GM19351 (cell line): ENCODE data around the gene HDAC4.
A peak's percentile ranks its signal among the peaks of the same experiment; 100 is the strongest.
"Not testable (repeated sequence)": the region's sequence is repeated elsewhere in the genome, so short reads cannot be mapped to it uniquely, and the experiment has no call there.

Source experiments
- ATAC-seq: cut with Tn5 transposase; IDR thresholded peaks from one replicate; pipeline ENCODE4 v1.9.1; 2021; ENCODE audit warnings: mild to moderate bottlenecking, moderate library complexity; ENCODE audit not compliant: unreplicated experiment

HDAC4 gene

DNA sequence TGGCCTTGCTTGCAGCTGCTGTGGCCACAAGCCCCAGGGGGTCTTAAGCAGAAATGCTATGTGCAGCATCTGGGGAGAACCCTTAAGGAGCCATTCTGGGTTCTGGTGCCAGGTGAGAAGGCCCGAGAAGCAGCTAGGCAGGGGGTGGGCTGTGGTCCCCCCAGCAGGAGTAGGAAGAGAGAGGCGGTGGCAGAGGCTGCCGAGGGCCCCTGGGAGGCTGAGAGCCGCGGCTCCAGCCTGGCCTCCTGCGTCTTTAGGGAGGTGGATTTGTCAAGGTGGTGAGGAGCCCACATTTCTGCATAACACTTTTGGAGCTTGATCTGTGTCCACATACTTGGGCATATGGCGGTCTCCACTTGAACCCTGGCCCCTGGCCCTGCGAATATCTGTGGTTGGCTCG is 356.5 kb downstream of the HDAC4 start:
- ATAC-seq, result no peak

DNA sequence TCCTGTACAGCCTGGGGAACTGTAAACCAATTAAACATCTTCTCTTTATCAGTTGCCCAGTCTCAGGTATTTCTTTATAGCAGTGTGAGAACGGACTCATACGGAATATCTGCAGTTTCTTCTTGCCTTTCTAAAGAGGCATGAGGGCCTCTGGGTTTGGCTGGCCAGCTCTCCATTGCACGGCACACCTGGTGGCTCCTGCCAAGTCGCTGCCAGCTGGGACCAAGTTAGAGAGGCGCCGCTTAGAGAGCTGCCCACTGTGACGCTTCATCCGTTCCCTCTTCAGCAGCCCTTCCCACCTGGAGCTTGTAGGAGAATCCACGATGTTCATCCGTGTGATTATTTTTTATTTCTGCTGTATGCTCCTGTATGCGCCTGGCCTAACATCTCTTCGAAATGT is 357.5 kb downstream of the HDAC4 start:
- ATAC-seq, result no peak

DNA sequence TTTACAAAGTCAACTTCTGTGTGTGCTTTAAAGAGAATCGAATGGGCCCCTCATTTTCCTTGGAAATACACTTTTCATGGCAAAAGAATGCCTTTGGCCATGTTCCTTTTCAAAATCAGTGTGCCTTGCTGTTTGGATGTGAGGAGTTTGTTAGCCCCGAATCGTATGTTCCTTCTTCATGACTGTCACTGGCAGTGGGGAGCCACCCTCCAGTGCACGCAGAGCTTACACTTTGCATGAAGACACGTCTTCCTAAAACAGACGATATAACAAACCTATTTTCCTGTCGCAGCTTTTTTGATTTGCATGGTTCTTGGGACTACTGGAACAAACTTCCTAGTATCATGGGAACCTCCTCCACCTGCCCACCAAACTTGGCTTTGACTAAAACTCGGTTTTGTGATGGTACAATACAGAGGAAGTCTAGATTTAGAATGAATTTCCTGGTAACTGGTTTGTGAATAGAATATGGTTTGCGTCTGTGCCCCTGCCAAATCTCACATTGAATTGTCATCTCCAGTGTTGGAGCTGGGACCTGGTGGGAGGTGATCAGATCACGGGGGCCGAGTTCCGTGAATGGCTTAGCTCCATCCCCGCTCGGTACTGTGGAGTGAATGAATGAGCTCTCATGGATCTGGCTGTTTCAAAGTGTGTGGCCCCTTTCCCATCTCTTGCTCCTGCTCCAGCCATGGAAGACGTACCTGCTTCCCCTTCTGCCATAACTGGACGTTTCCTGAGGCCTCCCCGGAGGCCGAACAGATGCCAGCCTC is 358.1 kb downstream of the HDAC4 start:
- ATAC-seq, result no peak

DNA sequence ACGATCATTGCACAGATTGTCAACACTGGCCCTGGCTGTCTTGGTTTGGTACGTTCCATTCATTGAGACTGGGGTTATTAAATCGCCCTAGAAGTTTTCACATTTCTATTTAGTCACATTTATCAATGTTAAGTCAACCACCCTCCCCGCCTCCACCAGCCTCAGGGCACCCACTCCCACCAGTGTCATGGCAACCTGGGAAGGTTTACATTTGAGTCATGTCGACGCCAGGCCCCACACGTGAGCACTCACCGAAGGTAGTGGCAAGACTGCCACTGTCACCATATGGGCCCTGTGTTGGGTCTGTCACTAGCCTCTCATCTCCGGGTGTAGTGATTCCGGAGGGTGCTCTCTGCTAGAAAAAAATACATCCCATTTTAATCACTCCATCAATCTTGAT is 358.8 kb downstream of the HDAC4 start:
- ATAC-seq, result no peak

DNA sequence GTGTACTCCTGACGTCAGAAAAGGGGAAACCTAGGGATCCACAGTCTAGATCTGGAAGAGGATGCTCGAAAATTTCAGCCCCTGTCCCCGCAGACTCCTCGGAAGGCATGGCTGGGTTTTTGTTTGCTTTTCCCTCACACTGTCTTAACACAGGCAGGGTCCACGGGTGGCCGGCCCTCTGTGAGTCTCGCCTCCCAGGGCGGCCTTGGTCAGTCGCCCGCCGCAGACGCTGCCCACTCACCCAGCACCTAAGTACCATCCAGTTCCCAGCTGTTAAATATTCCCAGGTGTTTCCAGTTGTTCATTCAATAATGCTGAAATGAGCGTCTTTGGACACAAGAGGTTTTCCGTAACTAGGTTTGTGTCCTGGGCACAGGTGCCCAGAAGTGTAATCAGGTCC is 359.8 kb downstream of the HDAC4 start:
- no peak for ATAC-seq

DNA sequence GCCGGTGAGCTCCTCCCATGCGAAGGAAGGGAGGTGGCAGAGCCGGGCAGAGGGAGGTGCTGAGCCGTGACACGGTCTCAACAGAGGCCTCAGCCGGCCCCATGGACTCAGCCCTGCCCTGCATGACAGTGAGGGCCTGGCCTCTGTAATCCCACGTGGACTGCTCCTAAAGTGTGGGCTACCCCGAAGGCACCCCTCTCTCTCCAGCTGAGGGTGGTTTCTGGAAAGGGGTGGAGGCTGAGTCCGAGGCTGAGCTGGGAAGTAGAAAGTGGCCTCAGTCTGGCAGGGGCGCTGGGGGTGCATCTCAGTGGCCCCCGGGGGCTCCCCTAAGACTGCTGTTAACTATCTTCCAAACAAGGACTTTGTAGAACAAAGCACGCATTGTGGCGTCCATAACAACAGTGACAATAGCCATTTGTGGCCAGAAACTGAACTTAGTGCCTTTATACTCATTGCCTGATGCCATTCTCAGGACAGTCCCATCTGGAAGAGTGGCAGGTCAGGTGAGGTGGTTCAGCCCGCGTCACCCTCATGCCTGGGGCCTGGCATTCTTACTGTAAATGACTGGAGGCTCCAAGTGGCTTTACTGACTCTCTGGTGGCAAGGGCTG is 360.6 kb downstream of the HDAC4 start:
- ATAC-seq, result no peak

DNA sequence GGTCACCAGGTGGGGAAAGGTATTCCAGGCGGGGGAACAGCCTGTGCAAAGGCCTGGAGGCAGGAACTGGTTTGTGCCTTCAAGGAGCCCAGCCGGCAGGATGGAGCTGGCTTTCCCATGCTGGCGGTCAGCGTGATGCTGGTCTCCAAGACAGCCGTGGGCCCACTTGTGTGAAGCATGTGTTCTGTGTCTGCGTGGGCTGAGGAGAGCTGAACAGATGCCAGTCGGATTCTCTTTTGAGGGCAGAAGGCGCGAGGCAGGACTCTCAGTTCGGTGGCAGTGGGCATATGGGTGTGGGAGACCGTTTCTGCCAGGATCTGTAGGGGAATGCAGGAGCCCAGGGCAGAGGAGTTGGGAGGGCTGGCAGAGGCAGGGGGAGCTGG is 361.4 kb downstream of the HDAC4 start:
- no peak for ATAC-seq

DNA sequence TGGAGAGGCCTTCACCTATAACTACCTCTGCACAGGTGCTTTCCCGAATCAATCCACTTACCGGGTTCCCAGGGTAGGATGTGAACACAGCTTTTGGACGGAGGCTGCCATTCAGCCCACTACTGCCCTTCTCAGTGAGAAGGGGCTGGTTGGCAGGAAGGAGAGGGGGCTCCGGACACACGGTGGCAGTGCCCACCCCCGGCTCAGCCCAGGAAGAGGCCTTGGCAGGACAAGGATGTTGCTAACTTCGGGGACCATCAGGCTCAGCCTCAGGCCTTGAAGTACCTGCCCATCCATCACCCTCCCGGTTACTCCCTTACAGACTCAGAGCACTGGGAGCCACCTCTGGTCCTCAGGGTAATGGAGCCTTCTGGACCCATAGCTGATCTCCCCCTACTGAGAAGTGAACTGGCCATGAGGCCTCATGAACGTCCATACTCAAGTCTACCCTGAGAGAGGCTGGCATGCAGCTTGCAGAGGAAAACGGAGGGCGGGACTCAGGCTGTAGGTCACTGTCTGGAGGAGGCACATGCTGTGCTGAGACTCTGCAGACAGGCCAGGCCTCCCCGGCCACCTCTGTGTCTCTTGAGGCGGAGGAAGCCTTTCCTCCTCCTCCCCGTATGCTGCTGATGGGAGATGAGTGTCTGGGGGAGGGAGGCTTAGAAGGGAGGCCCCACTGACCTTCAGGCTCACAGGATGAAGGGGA is 361.9 kb downstream of the HDAC4 start:
- no peak for ATAC-seq

DNA sequence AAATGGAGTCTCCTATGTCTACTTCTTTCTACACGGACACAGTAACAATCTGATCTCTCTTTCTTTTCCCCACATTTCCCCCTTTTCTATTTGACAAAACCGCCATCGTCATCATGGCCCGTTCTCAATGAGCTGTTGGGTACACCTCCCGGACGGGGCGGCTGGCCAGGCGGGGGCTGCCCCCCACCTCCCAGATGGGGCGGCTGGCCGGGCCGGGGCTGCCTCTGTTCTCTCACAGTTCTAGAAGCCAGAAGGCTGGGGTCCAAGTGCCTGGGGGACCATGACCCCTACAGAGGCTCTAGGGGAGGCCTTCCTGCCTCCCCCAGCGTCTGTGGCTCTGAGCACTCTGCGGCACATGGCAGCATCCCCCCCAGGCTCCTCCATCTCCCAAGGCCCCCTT is 362.5 kb downstream of the HDAC4 start:
- not testable (repeated sequence) for ATAC-seq

DNA sequence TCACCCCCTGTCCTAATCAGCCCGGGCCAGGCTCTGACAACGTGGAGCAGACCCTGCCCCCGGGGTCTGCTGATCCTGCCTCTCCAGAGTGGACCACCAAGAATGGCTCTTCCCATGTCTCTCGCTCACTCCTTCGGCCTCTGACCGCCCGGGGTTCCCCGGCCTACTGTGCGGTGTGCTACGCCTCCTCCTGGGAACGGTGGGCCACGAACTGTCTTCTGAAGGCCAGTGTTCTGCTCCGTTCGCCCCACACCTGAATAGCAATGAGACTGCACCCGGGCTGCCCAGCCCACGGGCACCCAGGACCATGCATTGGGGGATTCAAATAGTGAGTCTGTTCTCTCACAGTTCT is 363.3 kb downstream of the HDAC4 start:
- no peak for ATAC-seq

DNA sequence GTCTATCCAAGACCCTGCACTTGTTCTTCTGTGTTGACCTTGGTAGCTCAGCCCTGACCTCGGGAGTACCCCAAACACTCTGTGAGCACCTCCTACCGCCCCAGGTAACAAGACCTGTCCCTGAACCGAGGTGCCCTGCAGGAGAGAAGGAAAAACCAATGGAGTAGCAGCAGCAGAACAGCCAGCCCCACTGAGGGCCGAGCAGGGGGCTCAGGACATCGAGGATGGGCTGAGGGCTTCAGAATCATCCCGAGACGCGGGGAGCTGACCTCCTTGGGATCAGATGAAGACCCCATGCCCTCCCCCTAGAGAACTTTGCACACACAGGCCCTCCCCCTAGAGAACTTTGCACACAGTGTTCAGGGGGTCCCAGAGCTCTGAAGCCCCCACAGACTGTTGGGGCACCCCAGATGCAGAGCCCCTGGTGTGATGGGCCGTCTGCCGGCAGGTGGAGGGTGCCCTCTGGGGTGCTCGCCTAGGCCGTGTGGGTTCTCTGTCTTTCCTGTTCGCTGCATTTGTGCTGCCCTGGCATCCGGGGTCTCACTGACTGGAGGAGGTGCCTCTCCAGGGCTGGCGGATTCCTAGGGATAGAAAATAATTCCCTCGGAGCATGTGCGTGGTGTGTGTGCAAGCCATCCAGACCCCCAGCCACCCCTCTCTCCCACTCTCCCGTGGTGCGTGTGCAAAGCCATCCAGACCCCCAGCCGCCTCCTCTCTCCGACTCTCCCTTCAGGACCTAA is 363.8 kb downstream of the HDAC4 start:
- ATAC-seq, result no peak

DNA sequence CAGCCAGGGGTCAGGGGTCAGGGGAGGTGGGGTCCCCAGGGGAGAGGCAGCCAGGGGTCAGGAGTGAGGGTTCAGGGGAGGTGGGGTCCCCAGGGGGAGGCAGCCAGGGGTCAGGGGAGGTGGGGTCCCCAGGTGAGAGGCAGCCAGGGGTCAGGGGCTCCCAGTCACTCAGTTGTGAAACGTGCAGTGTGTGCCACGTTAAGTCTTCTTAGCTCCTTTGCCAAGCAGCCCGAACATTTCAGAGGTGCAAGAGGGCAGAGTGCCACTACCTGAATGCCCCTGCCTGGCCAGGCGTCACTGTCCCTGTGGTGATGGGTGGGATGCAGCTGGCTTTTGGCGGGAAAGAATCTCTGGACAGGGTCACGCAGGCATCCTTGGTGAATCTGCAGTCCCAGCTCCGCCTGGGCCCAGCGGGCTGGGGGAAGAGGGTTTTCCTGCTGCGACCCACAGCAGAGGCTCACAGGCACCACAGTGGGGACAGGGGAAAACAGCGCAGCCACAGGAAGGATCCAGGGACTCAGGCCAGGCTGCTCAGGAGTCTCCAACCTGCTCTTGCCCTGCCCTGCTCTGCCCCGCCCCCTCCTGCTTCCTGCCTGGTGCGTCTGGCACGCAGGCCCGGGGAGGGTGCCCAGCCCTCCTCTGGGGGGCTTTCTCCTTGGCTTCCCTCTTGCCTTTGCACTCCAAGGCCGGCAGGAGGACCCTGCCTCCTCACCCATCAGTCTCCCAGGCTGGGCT is 364.7 kb downstream of the HDAC4 start:
- no peak for ATAC-seq

DNA sequence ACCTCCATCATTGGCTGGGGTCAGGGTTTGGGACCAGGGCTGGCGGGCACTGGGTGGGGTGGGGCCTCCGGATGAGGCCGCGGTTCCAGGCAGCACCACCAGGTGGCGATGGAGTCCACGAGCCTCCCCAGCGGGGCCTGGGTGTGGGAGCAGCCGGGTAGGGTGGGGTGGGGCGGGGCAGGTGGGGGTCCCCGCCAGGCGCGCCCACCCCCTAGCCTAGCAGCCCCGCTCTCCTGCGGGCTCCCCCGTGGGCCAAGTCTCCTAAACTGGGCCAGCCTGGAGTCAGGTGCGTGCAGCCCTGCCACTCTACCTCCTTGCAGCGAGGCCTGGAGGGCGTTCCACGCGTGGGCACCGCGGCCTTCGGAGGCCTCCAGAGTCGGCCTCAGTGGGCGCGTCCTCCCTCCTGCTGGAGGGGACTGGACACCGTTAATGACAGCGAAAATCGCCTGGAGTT is 365.4 kb downstream of the HDAC4 start:
- ATAC-seq, result peak; percentile 69

DNA sequence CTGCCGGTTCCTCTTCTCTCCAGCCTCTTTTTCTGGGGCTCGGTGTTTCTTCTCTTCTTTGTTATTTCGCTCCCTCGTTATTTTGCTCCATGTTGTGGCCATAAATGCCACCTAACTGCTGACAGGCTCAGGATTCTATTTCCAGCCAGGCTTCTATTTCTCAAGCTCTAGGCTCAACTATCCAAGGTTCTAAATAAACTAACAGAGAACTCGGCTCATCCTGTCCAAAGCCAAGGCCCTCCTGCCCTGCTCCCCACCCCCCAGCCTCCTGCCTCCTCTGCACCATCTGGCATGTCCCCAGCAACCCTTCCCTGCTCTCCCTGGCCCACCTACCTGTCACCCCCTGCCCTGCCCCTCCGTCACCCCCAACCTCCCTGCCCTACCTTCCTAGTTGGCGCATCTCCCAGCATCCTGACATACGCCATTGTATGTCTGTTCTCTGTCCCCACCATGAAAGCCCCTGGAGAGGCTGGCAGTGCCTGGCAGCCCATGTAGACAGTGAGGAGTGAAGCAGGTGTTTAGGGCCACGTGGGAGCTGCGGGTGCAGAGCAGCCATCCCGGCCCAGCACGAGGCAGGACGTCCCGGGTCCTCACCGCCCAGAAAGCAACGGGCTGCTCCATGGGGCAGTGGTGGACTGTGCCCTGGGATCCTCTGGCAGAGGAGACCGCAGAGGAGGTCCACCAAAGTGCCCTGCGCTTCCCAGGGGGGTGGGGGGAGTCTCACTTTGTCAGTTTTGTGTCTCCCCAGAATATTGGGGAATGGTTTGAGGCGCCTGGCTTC is 366.1 kb downstream of the HDAC4 start:
- ATAC-seq, result peak; percentile 9

DNA sequence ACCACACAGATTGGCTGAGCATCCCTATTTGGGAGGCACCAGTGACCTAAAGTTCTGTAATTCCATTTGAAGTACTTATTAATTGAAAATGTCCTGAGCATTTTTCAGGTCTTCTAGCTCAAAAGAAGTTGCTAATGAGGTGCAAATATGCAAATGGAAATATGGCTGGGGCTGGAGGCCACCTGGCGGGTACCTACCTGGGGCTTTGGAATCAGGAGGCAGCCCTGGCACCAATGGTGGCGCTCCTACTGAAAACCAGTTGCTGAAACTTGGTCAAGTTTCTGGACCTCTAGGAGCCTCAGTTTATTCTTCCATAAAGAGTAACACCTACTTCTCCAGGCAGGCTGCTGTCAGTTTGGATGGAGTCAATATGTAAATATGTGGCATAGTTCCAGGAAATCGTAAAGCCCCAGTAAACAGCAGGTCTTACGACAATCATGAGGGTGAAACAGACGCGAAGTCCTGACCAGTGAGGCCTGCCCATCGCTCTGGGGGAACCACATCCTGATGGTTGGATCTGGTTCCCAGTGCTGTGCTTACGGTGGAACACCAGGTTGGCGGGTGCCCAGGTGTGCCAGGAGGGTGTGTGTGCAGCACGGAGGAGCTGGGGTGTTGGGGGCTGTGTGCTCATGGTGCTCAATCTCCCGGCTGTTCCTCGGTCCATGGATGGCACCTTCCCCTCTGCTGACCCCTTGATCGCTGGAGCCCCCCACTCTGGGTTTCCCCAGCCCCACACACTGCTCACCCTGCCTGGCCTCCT is 366.8 kb downstream of the HDAC4 start:
- ATAC-seq, result no peak

DNA sequence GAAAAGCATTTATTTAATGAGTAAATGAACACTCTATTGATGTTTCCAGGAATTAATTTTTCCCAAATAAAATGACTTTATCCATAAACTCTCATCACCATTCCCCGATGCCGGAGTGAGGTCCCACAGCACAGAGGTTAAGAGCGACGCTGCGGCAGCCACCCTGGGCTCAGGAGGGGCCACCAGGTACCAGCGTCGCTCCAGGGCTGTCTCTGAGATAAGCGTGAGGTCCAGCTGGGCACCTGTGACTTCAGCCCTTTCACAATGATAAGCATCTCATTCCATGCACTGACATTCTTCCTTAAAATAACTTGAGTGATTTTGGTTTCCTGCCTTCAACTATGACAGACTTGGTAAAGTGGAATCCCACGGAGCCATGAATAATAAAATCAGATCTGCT is 370.9 kb downstream of the HDAC4 start:
- no peak for ATAC-seq

DNA sequence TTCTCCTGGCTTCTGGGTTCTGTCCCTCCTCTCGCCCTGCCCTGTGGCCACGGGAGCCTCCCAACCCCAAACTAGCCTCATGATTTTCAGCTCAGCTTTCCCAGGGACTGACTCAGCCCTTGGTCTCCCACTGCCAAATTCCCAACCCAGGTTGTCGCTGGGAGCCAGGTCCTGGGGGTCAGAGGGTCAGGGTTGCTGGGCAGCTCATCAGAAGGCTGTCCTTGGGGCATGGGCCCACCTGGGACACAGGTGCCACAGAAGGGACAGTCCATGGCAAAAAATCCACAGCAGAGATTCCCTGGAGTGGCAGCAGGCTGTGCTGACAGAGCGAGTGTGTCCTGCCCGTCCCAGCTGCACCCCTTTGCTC is 372.6 kb downstream of the HDAC4 start:
- ATAC-seq, result no peak

DNA sequence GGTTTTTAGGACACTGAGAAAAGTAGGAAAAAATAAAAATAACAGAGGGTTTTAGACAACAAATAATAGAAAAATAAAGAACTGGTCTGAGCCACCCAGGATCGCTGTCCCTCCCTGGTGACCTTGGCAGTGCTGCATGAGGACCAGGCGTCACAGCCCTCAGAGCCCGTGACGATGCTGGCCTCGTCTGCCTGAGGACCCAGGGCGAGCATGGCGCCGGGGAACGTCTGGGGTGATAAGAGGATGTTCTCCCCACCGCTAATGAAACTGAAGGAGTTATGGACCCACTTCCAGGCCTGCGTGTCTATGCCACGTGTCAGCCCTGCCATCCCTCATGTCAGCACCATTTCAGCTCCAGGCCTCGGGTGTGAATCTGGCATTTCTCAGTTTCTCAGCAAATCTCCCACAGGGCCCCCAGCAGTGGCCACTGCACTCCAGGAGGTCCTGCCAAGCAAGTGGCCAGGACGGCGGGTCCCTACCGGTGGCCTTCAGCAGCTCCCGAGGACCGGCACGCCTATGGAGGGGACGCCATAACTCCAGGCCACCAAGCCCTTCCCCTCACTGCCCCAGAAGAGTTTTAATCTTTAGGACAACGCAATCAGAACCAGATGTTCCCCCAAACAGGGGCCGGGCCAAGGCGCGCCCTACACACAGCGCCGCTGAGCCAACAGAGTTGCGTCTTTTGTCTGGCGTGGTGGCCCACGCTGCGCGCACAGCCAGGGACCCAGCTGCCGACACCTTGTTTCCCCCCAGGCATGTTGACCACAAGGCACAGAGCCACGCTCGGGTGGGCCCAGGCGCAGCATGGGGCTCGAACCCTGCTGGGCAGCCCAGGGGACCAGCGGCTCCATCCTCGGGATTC is 373.2 kb downstream of the HDAC4 start:
- no peak for ATAC-seq
